Tibial nerve (tissue), 4 donors: ENCODE measurements around the gene ANXA6. TPM values are rescaled to one million over a fixed set of nuclear protein-coding genes. Genes with fewer than 3 reads are reported as not detected.

Source experiments
- DNase-seq, 2 donors: peaks; one replicate each; pipeline ENCODE4 v3.0.0-alpha.2; 2019; ENCODE audit warnings: low spot score in 2 of 2
- H3K27ac ChIP-seq, 4 donors: fragments of 200-600 bp; sonication (generic) in 3 of 4; one replicate each; pipeline ENCODE4 v1.5.1; 2017 to 2019; ENCODE audit warnings: mild to moderate bottlenecking in 1 of 4
- H3K27me3 ChIP-seq, 2 donors: fragments of 200-600 bp; sonication (generic) in 1 of 2; one replicate each; pipeline versions ENCODE4 v1.5.1 to v1.6.0; 2017 to 2019
- H3K36me3 ChIP-seq, 3 donors: fragments of 200-600 bp; sonication (generic); one replicate each; pipeline ENCODE4 v1.5.1; 2018 to 2019
- H3K4me1 ChIP-seq, 4 donors: fragments of 200-600 bp; sonication (generic) in 3 of 4; one replicate each; pipeline ENCODE4 v1.5.1; 2017 to 2019
- H3K4me3 ChIP-seq, 4 donors: fragments of 200-600 bp; sonication (generic) in 3 of 4; one replicate each; pipeline ENCODE4 v1.5.1; 2017 to 2019; ENCODE audit warnings: mild to moderate bottlenecking in 1 of 4, moderate library complexity in 1 of 4
- H3K9me3 ChIP-seq, 4 donors: fragments of 200-600 bp; sonication (generic) in 3 of 4; one replicate each; pipeline ENCODE4 v1.5.1; 2017 to 2019
- EP300 ChIP-seq, 2 donors: sonication (generic); formaldehyde crosslinking; IDR thresholded peaks; one replicate each; pipeline ENCODE4 v1.6.1; 2017; ENCODE audit warnings: antibody characterized with exemption in 2 of 2, mild to moderate bottlenecking in 1 of 2
- POLR2A ChIP-seq, 2 donors: fragments of 450-650 bp; IDR thresholded peaks; one replicate each; pipeline ENCODE4 v1.6.1; 2017; ENCODE audit warnings: antibody characterized with exemption in 2 of 2, mild to moderate bottlenecking in 2 of 2, moderate library complexity in 2 of 2
- WGBS, 2 donors: methylation state at CpG; one replicate each; pipeline ENCODE4 v1.1.5; 2018; 5-methylcytosine and 5-hydroxymethylcytosine counted together
- total RNA-seq, 4 donors: library from RNA; depleted of rRNA; stranded (reverse); fragments of >200 nt; gene quantifications; one replicate each; pipeline ENCODE4 v1.1.0, GENCODE V29; 2016
- TF ChIP-seq, protein P1 (sequence below), 5 experiments: fragments of 200-600 bp in 3 of 5; fragments of 450-650 bp in 2 of 5; sonication (generic) in 3 of 5; IDR thresholded peaks; one replicate each; pipeline ENCODE4 v1.5.1; 2016 to 2019; ENCODE audit warnings: antibody characterized with exemption in 5 of 5, mild to moderate bottlenecking in 3 of 5, moderate library complexity in 2 of 5

Gene ANXA6
- total RNA-seq, 4 donors from 2014 or later: 168 to 282 (median 181) TPM

- Histone ChIP-seq H3K9me3 (no peaks in the 10 kb centered on the region), H3K36me3 (peaks cover 0 to 43% (median 0%) of the 10 kb centered on the region in 3 donors), H3K4me3 (no peak overlapping the region), H3K27me3 (no peaks in the 10 kb centered on the region), H3K27ac (no peak overlapping the region), H3K4me1 (peaks cover 0 to 64% (median 30%) of the 10 kb centered on the region in 4 donors)
- no peak for TF ChIP-seq POLR2A (IDR thresholded peaks at IDR 0.05)
- TF ChIP-seq EP300 (IDR thresholded peaks at IDR 0.05): no peak
- TF ChIP-seq, protein P1, sequence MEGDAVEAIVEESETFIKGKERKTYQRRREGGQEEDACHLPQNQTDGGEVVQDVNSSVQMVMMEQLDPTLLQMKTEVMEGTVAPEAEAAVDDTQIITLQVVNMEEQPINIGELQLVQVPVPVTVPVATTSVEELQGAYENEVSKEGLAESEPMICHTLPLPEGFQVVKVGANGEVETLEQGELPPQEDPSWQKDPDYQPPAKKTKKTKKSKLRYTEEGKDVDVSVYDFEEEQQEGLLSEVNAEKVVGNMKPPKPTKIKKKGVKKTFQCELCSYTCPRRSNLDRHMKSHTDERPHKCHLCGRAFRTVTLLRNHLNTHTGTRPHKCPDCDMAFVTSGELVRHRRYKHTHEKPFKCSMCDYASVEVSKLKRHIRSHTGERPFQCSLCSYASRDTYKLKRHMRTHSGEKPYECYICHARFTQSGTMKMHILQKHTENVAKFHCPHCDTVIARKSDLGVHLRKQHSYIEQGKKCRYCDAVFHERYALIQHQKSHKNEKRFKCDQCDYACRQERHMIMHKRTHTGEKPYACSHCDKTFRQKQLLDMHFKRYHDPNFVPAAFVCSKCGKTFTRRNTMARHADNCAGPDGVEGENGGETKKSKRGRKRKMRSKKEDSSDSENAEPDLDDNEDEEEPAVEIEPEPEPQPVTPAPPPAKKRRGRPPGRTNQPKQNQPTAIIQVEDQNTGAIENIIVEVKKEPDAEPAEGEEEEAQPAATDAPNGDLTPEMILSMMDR (IDR thresholded peaks at IDR 0.05): no peak
- WGBS, 2 donors: 91 to 95% methylated on average over 4 of the region's 4 CpGs
- no peak for DNase-seq
Measured at GRCh38 chr5:151147033-151147432, 10.5 kb downstream of the ANXA6 start.

DNA sequence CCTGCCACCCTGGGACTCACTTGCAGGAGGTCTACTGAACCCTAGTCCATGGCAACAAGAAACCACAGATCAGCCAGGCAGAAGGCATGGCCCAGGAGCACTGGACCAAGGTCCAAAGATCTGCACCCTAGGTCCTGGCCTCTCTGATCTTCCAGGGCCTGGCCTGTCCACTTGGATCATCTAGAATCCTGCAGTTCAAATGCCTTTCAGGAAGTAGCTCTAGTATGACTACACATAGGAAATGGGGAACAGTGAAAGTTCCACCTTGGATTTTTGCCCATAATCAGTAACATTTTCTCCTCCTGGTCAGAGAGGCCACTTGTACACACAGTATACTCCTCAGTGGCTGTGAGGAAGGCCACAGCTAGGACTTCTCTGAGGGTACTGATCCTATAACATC is 11.5 kb downstream of the ANXA6 start:
- H3K4me3 ChIP-seq: no peak overlapping the region
- H3K4me1 ChIP-seq: peaks cover 0 to 64% (median 29%) of the 10 kb centered on the region in 4 donors
- no peak overlapping the region for H3K27ac ChIP-seq
- TF ChIP-seq EP300 (IDR thresholded peaks at IDR 0.05) (no peak), POLR2A (IDR thresholded peaks at IDR 0.05) (no peak)
- TF ChIP-seq, protein P1 (IDR thresholded peaks at IDR 0.05): no peak
- no peaks in the 10 kb centered on the region for H3K9me3 ChIP-seq
- no peak for DNase-seq
- H3K27me3 ChIP-seq: no peaks in the 10 kb centered on the region
- peaks cover 0 to 43% (median 0%) of the 10 kb centered on the region in 3 donors for H3K36me3 ChIP-seq

GRCh38 chr5:151144922-151145321 is 12.7 kb downstream of the ANXA6 start:
- DNase-seq: no peak
- Histone ChIP-seq H3K4me3 (no peak overlapping the region), H3K4me1 (peaks cover 0 to 58% (median 22%) of the 10 kb centered on the region in 4 donors), H3K36me3 (peaks cover 0 to 47% (median 0%) of the 10 kb centered on the region in 3 donors), H3K27ac (no peak overlapping the region), H3K9me3 (no peaks in the 10 kb centered on the region), H3K27me3 (no peaks in the 10 kb centered on the region)
- 87 to 92% methylated on average over 7 of the region's 7 CpGs for WGBS, 2 donors
- no peak for TF ChIP-seq POLR2A (IDR thresholded peaks at IDR 0.05)
- TF ChIP-seq EP300 (IDR thresholded peaks at IDR 0.05): no peak
- TF ChIP-seq, protein P1 (IDR thresholded peaks at IDR 0.05): no peak

DNA sequence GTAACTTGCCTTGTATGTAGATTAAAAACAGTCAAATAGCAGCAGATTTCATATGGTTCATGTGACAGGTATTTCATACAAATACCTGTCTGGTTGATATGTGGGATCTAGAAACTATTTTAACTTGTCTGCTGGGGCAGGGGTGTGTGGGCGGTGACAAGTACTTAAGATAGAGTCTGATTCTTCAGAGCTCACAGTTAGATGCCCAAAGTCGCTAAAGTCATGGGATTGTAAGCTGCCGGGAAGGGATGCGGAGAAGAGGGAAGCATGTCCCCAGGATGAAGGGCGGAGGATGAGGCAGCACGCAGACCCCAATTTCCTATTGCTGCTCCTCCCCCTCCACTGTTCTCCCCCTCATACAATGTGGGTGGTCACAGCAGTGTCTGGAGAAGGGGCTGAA is 13.3 kb downstream of the ANXA6 start:
- Histone ChIP-seq H3K27ac (no peak overlapping the region), H3K36me3 (peaks cover 0 to 54% (median 2%) of the 10 kb centered on the region in 3 donors), H3K4me1 (peaks cover 0 to 52% (median 20%) of the 10 kb centered on the region in 4 donors), H3K4me3 (no peak overlapping the region), H3K9me3 (no peaks in the 10 kb centered on the region), H3K27me3 (no peaks in the 10 kb centered on the region)
- WGBS, 2 donors: 65 to 79% methylated on average over 6 of the region's 6 CpGs
- DNase-seq: no peak
- TF ChIP-seq, protein P1 (IDR thresholded peaks at IDR 0.05): no peak
- TF ChIP-seq POLR2A (IDR thresholded peaks at IDR 0.05): no peak
- TF ChIP-seq EP300 (IDR thresholded peaks at IDR 0.05): no peak

DNA sequence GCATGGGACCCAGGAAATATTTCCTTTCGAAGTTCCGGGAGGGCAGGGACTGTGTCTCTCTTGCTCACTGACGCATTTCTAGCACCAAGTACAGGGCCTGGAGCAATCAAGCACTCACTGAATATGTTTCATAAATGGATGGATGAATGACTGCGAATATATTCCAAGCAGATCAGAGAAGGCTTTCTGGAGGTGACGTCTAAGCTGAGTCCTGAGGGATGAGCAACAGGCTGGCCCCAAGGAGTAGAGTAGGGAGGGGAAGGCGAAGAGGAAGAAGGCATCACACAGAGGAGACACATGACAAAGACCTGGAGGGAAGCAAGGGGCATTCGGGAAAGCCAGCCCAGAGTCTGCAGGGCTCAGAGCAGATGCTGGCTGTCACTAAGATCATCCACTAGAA is 13.9 kb downstream of the ANXA6 start:
- H3K27ac ChIP-seq: no peak overlapping the region
- TF ChIP-seq, protein P1 (IDR thresholded peaks at IDR 0.05): no peak
- TF ChIP-seq POLR2A (IDR thresholded peaks at IDR 0.05) (no peak), EP300 (IDR thresholded peaks at IDR 0.05) (no peak)
- peaks cover 0 to 50% (median 20%) of the 10 kb centered on the region in 4 donors for H3K4me1 ChIP-seq
- no peak overlapping the region for H3K4me3 ChIP-seq
- H3K27me3 ChIP-seq: no peaks in the 10 kb centered on the region
- DNase-seq: no peak
- H3K36me3 ChIP-seq: peaks cover 0 to 60% (median 8%) of the 10 kb centered on the region in 3 donors
- 74 to 85% methylated on average over 7 of the region's 7 CpGs for WGBS, 2 donors
- H3K9me3 ChIP-seq: no peaks in the 10 kb centered on the region
